ENCODE data around the gene WDR64. TPM values are rescaled to one million over a fixed set of nuclear protein-coding genes. Genes with fewer than 3 reads are reported as not detected.
A peak's percentile ranks its signal among the peaks of the same experiment; 100 is the strongest.

The WDR64 gene
- polyA plus RNA-seq, 1 donor from 2014 or later: 0.21 TPM

GRCh38 chr1:241848686-241849344 lies 196.7 kb downstream of the WDR64 start:
- Histone ChIP-seq H3F3A (ENCODE audit: insufficient read depth, low read length, poor library complexity, severe bottlenecking) (no peaks in the 10 kb centered on the region), H3K27me3 (ENCODE audit: insufficient read depth, low read depth, low read length) (no peaks in the 10 kb centered on the region), H3K79me2 (replicated peaks; ENCODE audit: insufficient read depth, low read length) (peaks cover 2% of the 10 kb centered on the region), H3K9me3 (ENCODE audit: low read length) (no peaks in the 10 kb centered on the region), H3K9me2 (ENCODE audit: insufficient read depth, low read length) (no peaks in the 10 kb centered on the region), H3K4me3 (ENCODE audit: low read length) (peak overlapping the region; percentile 77), H3K4me2 (ENCODE audit: low read length) (peak overlapping the region; percentile 97), H3K9ac (ENCODE audit: low read length) (no peak overlapping the region), H2AFZ (ENCODE audit: low read depth, low read length) (no peak overlapping the region), H3K27ac (ENCODE audit: low read length) (no peak overlapping the region), H3K36me3 (ENCODE audit: insufficient read depth, low read length) (no peaks in the 10 kb centered on the region), H4K20me1 (ENCODE audit: insufficient read depth) (no peaks in the 10 kb centered on the region)
- no peak for TF ChIP-seq SMC3 (conservative IDR thresholded peaks at IDR 0.05; ENCODE audit: poor library complexity)
- no peak for TF ChIP-seq POLR2AphosphoS5 (IDR thresholded peaks at IDR 0.05)
- no peak for TF ChIP-seq EP300 (conservative IDR thresholded peaks at IDR 0.05; ENCODE audit: poor library complexity, severe bottlenecking)
- TF ChIP-seq RAD21 (conservative IDR thresholded peaks at IDR 0.05): no peak
- TF ChIP-seq EZH2 (IDR thresholded peaks at IDR 0.05; ENCODE audit: borderline replicate concordance, insufficient read depth, low read length, poor library complexity, severe bottlenecking): no peak
- no peak for TF ChIP-seq MXI1 (conservative IDR thresholded peaks at IDR 0.05; ENCODE audit: poor library complexity, severe bottlenecking)
- TF ChIP-seq TAF1 (IDR thresholded peaks at IDR 0.05; ENCODE audit: low read depth): no peak
- TF ChIP-seq, protein P1, sequence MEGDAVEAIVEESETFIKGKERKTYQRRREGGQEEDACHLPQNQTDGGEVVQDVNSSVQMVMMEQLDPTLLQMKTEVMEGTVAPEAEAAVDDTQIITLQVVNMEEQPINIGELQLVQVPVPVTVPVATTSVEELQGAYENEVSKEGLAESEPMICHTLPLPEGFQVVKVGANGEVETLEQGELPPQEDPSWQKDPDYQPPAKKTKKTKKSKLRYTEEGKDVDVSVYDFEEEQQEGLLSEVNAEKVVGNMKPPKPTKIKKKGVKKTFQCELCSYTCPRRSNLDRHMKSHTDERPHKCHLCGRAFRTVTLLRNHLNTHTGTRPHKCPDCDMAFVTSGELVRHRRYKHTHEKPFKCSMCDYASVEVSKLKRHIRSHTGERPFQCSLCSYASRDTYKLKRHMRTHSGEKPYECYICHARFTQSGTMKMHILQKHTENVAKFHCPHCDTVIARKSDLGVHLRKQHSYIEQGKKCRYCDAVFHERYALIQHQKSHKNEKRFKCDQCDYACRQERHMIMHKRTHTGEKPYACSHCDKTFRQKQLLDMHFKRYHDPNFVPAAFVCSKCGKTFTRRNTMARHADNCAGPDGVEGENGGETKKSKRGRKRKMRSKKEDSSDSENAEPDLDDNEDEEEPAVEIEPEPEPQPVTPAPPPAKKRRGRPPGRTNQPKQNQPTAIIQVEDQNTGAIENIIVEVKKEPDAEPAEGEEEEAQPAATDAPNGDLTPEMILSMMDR (IDR thresholded peaks at IDR 0.05; ENCODE audit: poor library complexity, severe bottlenecking): no peak
- TF ChIP-seq, protein P2, sequence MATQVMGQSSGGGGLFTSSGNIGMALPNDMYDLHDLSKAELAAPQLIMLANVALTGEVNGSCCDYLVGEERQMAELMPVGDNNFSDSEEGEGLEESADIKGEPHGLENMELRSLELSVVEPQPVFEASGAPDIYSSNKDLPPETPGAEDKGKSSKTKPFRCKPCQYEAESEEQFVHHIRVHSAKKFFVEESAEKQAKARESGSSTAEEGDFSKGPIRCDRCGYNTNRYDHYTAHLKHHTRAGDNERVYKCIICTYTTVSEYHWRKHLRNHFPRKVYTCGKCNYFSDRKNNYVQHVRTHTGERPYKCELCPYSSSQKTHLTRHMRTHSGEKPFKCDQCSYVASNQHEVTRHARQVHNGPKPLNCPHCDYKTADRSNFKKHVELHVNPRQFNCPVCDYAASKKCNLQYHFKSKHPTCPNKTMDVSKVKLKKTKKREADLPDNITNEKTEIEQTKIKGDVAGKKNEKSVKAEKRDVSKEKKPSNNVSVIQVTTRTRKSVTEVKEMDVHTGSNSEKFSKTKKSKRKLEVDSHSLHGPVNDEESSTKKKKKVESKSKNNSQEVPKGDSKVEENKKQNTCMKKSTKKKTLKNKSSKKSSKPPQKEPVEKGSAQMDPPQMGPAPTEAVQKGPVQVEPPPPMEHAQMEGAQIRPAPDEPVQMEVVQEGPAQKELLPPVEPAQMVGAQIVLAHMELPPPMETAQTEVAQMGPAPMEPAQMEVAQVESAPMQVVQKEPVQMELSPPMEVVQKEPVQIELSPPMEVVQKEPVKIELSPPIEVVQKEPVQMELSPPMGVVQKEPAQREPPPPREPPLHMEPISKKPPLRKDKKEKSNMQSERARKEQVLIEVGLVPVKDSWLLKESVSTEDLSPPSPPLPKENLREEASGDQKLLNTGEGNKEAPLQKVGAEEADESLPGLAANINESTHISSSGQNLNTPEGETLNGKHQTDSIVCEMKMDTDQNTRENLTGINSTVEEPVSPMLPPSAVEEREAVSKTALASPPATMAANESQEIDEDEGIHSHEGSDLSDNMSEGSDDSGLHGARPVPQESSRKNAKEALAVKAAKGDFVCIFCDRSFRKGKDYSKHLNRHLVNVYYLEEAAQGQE (IDR thresholded peaks at IDR 0.05; ENCODE audit: borderline replicate concordance): no peak

GRCh38 chr1:241849345-241849695 lies 197.2 kb downstream of the WDR64 start:
- no peak overlapping the region for H3K4me3 ChIP-seq (ENCODE audit: low read length)
- TF ChIP-seq, protein P2 (IDR thresholded peaks at IDR 0.05; ENCODE audit: borderline replicate concordance): no peak
- TF ChIP-seq, protein P1 (IDR thresholded peaks at IDR 0.05; ENCODE audit: poor library complexity, severe bottlenecking): no peak
- no peak for TF ChIP-seq RAD21 (conservative IDR thresholded peaks at IDR 0.05)
- no peak for TF ChIP-seq POLR2AphosphoS5 (IDR thresholded peaks at IDR 0.05)
- TF ChIP-seq EP300 (conservative IDR thresholded peaks at IDR 0.05; ENCODE audit: poor library complexity, severe bottlenecking): no peak
- no peak for TF ChIP-seq MXI1 (conservative IDR thresholded peaks at IDR 0.05; ENCODE audit: poor library complexity, severe bottlenecking)
- no peak for TF ChIP-seq EZH2 (IDR thresholded peaks at IDR 0.05; ENCODE audit: borderline replicate concordance, insufficient read depth, low read length, poor library complexity, severe bottlenecking)
- no peak for TF ChIP-seq TAF1 (IDR thresholded peaks at IDR 0.05; ENCODE audit: low read depth)
- TF ChIP-seq SMC3 (conservative IDR thresholded peaks at IDR 0.05; ENCODE audit: poor library complexity): no peak
- H3K9ac ChIP-seq (ENCODE audit: low read length): no peak overlapping the region

More at GRCh38 chr1:241849345-241849695, 197.2 kb downstream of the WDR64 start:
- Histone ChIP-seq H3F3A (ENCODE audit: insufficient read depth, low read length, poor library complexity, severe bottlenecking) (no peaks in the 10 kb centered on the region), H3K36me3 (ENCODE audit: insufficient read depth, low read length) (no peaks in the 10 kb centered on the region), H2AFZ (ENCODE audit: low read depth, low read length) (no peak overlapping the region), H3K9me2 (ENCODE audit: insufficient read depth, low read length) (no peaks in the 10 kb centered on the region), H3K79me2 (replicated peaks; ENCODE audit: insufficient read depth, low read length) (peaks cover 2% of the 10 kb centered on the region), H3K27ac (ENCODE audit: low read length) (no peak overlapping the region), H3K9me3 (ENCODE audit: low read length) (no peaks in the 10 kb centered on the region), H3K27me3 (ENCODE audit: insufficient read depth, low read depth, low read length) (no peaks in the 10 kb centered on the region), H4K20me1 (ENCODE audit: insufficient read depth) (no peaks in the 10 kb centered on the region), H3K4me2 (ENCODE audit: low read length) (no peak overlapping the region)

Measured in neural cell (in vitro differentiated cells).